Natural killer cell treated with Interleukin-12 subunit alpha and Interleukin-12 subunit beta and Interleukin-15 and Interleukin-18, amount 100 ng/mL, for 72 hours (primary cell): Measurements from ENCODE around the gene SERGEF. TPM values are rescaled to one million over a fixed set of nuclear protein-coding genes. Genes with fewer than 3 reads are reported as not detected.

ENCODE experiments used
- ATAC-seq, 2 donors: fragments of 150-1000 bp; cut with Tn5 transposase in 1 of 2; sonication (Bioruptor Pico), chemical (Tn5 transposase) in 1 of 2; 2 replicates each; pipeline ENCODE4 v1.10.0; 2021
- DNase-seq: peaks from one replicate; pipeline ENCODE4 v3.0.0; 2022; ENCODE audit warnings: low spot score
- H3K27ac Mint-ChIP-seq, 2 donors: 1 replicate in 1 of 2; 2 replicates in 1 of 2; pipeline ENCODE4 v1.8.0; 2022; ENCODE audit warnings: mixed read lengths in 2 of 2, mild to moderate bottlenecking in 1 of 2, moderate library complexity in 1 of 2
- H3K27me3 Mint-ChIP-seq, 2 donors: 1 replicate in 1 of 2; 2 replicates in 1 of 2; pipeline ENCODE4 v1.8.0; 2022; ENCODE audit warnings: mixed read lengths in 2 of 2
- H3K36me3 Mint-ChIP-seq: one replicate; pipeline ENCODE4 v1.8.0; 2022; ENCODE audit warnings: mixed read lengths
- H3K4me1 Mint-ChIP-seq, 2 donors: 1 replicate in 1 of 2; 2 replicates in 1 of 2; pipeline ENCODE4 v1.8.0; 2022; ENCODE audit warnings: low read depth in 2 of 2, mixed read lengths in 2 of 2, mild to moderate bottlenecking in 1 of 2
- H3K4me3 Mint-ChIP-seq: one replicate; pipeline ENCODE4 v1.8.0; 2022; ENCODE audit warnings: mixed read lengths
- H3K9me3 Mint-ChIP-seq: 2 replicates; pipeline ENCODE4 v1.8.0; 2022; ENCODE audit warnings: mixed read lengths
- total RNA-seq, 2 donors: library from RNA; stranded (reverse); gene quantifications; one replicate each; pipeline ENCODE4 v1.2.3, GENCODE V29; 2022

The SERGEF gene
- total RNA-seq, 2 donors from 2014 or later = 28.8 to 50.7 TPM

- no peak for ATAC-seq
- H3K36me3 Mint-ChIP-seq = no peaks in the 10 kb centered on the region
- H3K9me3 Mint-ChIP-seq = no peaks in the 10 kb centered on the region
- no peak overlapping the region for H3K4me3 Mint-ChIP-seq
- no peak for DNase-seq
- no peaks in the 10 kb centered on the region for H3K27me3 Mint-ChIP-seq
- H3K27ac Mint-ChIP-seq = no peak overlapping the region
- H3K4me1 Mint-ChIP-seq = no peaks in the 10 kb centered on the region
Observed at GRCh38 chr11:17779861-17780594, 232.8 kb downstream of the SERGEF start.

GRCh38 chr11:17778956-17779860, 233.6 kb downstream of the SERGEF start:
- ATAC-seq (no peak), DNase-seq (no peak)
- Mint-ChIP-seq H3K4me1 (no peaks in the 10 kb centered on the region), H3K36me3 (no peaks in the 10 kb centered on the region), H3K9me3 (no peaks in the 10 kb centered on the region), H3K27ac (no peak overlapping the region), H3K4me3 (no peak overlapping the region), H3K27me3 (no peaks in the 10 kb centered on the region)

GRCh38 chr11:17778352-17778751, 234.5 kb downstream of the SERGEF start:
- Mint-ChIP-seq H3K4me3 (no peak overlapping the region), H3K4me1 (no peaks in the 10 kb centered on the region), H3K27me3 (no peaks in the 10 kb centered on the region), H3K27ac (no peak overlapping the region), H3K36me3 (no peaks in the 10 kb centered on the region), H3K9me3 (no peaks in the 10 kb centered on the region)
- DNase-seq (no peak), ATAC-seq (no peak)

- Mint-ChIP-seq H3K36me3 (no peaks in the 10 kb centered on the region), H3K9me3 (no peaks in the 10 kb centered on the region), H3K27me3 (no peaks in the 10 kb centered on the region), H3K4me1 (no peaks in the 10 kb centered on the region), H3K4me3 (no peak overlapping the region), H3K27ac (no peak overlapping the region)
- DNase-seq = no peak
- ATAC-seq = no peak
Observed at GRCh38 chr11:17777738-17778091, 235.1 kb downstream of the SERGEF start.

- no peak for ATAC-seq
- H3K4me1 Mint-ChIP-seq = no peaks in the 10 kb centered on the region
Observed at GRCh38 chr11:17777086-17777737, 235.6 kb downstream of the SERGEF start.

GRCh38 chr11:17776212-17776875, 236.5 kb downstream of the SERGEF start:
- no peaks in the 10 kb centered on the region for H3K4me1 Mint-ChIP-seq
- no peak overlapping the region for H3K4me3 Mint-ChIP-seq
- no peaks in the 10 kb centered on the region for H3K27me3 Mint-ChIP-seq
- no peaks in the 10 kb centered on the region for H3K36me3 Mint-ChIP-seq
- no peak overlapping the region for H3K27ac Mint-ChIP-seq
- no peaks in the 10 kb centered on the region for H3K9me3 Mint-ChIP-seq
- ATAC-seq = no peak
- no peak for DNase-seq

More at GRCh38 chr11:17777086-17777737, 235.6 kb downstream of the SERGEF start:
- Mint-ChIP-seq H3K27me3 (no peaks in the 10 kb centered on the region), H3K4me3 (no peak overlapping the region), H3K9me3 (no peaks in the 10 kb centered on the region), H3K27ac (no peak overlapping the region), H3K36me3 (no peaks in the 10 kb centered on the region)
- DNase-seq = no peak

GRCh38 chr11:17775507-17776211, 237.2 kb downstream of the SERGEF start:
- no peaks in the 10 kb centered on the region for H3K36me3 Mint-ChIP-seq
- H3K4me3 Mint-ChIP-seq = no peak overlapping the region
- H3K9me3 Mint-ChIP-seq = no peaks in the 10 kb centered on the region
- H3K27ac Mint-ChIP-seq = no peak overlapping the region
- H3K4me1 Mint-ChIP-seq = no peaks in the 10 kb centered on the region
- no peak for DNase-seq
- ATAC-seq = no peak
- no peaks in the 10 kb centered on the region for H3K27me3 Mint-ChIP-seq

- no peak overlapping the region for H3K4me3 Mint-ChIP-seq
- no peaks in the 10 kb centered on the region for H3K9me3 Mint-ChIP-seq
- DNase-seq (no peak), ATAC-seq (no peak)
- no peaks in the 10 kb centered on the region for H3K27me3 Mint-ChIP-seq
- H3K27ac Mint-ChIP-seq = no peak overlapping the region
- no peaks in the 10 kb centered on the region for H3K4me1 Mint-ChIP-seq
- H3K36me3 Mint-ChIP-seq = no peaks in the 10 kb centered on the region
Observed at GRCh38 chr11:17775035-17775348, 237.9 kb downstream of the SERGEF start.

- no peaks in the 10 kb centered on the region for H3K9me3 Mint-ChIP-seq
- no peak overlapping the region for H3K4me3 Mint-ChIP-seq
- no peak for ATAC-seq
- H3K27ac Mint-ChIP-seq = no peak overlapping the region
- no peak for DNase-seq
- H3K27me3 Mint-ChIP-seq = no peaks in the 10 kb centered on the region
- H3K4me1 Mint-ChIP-seq = no peaks in the 10 kb centered on the region
- no peaks in the 10 kb centered on the region for H3K36me3 Mint-ChIP-seq
Observed at GRCh38 chr11:17774232-17775034, 238.4 kb downstream of the SERGEF start.

DNA sequence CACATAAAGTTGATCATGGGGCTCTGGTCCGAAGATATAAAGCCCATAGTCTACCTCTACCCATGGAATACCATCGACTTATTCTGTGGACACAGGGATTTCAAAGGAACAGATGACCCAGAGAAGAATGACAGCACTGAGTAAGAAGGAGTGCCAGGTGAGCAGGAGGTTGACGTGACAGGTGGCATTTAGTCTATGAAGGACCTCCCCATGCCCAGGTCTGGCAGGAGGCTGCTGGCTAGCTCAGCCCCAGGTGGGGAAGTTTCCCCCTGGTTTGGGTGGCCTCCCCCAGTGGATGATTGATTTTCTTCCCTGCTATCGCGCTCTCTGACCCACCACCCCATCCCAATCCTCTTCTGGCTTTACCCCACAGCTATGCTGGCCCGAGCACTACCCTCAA, 239.2 kb downstream of the SERGEF start:
- Mint-ChIP-seq H3K27ac (no peak overlapping the region), H3K4me3 (no peak overlapping the region), H3K9me3 (no peaks in the 10 kb centered on the region), H3K36me3 (no peaks in the 10 kb centered on the region), H3K27me3 (no peaks in the 10 kb centered on the region), H3K4me1 (no peaks in the 10 kb centered on the region)
- no peak for ATAC-seq
- no peak for DNase-seq

- H3K36me3 Mint-ChIP-seq = no peaks in the 10 kb centered on the region
- ATAC-seq (no peak), DNase-seq (no peak)
- no peak overlapping the region for H3K27ac Mint-ChIP-seq
- H3K4me1 Mint-ChIP-seq = no peaks in the 10 kb centered on the region
- no peak overlapping the region for H3K4me3 Mint-ChIP-seq
- no peaks in the 10 kb centered on the region for H3K9me3 Mint-ChIP-seq
- H3K27me3 Mint-ChIP-seq = no peaks in the 10 kb centered on the region
Observed at GRCh38 chr11:17772704-17773600, 239.9 kb downstream of the SERGEF start.

DNA sequence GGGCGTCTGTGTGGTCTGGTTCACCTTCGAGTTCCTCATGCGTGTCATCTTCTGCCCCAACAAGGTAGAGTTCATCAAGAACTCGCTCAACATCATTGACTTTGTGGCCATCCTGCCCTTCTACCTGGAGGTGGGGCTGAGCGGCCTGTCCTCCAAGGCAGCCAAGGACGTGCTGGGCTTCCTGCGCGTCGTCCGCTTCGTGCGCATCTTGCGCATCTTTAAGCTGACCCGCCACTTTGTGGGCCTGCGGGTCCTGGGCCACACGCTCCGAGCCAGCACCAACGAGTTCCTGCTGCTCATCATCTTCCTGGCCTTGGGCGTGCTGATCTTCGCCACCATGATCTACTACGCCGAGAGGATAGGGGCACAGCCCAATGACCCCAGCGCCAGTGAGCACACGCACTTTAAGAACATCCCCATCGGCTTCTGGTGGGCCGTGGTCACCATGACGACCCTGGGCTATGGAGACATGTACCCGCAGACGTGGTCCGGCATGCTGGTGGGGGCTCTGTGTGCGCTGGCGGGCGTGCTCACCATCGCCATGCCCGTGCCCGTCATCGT, 240.9 kb downstream of the SERGEF start:
- Mint-ChIP-seq H3K4me3 (no peak overlapping the region), H3K4me1 (no peaks in the 10 kb centered on the region), H3K9me3 (no peaks in the 10 kb centered on the region), H3K36me3 (no peaks in the 10 kb centered on the region), H3K27me3 (no peaks in the 10 kb centered on the region), H3K27ac (no peak overlapping the region)
- no peak for ATAC-seq
- DNase-seq = no peak
